ENCODE measurements around the gene PRKAR1B.

Gene PRKAR1B

GRCh38 chr7:516606-517456 lies 210.2 kb downstream of the PRKAR1B start:
- DNase-seq = no peak

- DNase-seq = no peak
Measured at GRCh38 chr7:516216-516605, 210.9 kb downstream of the PRKAR1B start.

- no peak for DNase-seq
Measured at GRCh38 chr7:515628-516027, 211.5 kb downstream of the PRKAR1B start.

GRCh38 chr7:514651-515598 lies 212.2 kb downstream of the PRKAR1B start:
- no peak for DNase-seq

GRCh38 chr7:514242-514641 lies 212.8 kb downstream of the PRKAR1B start:
- no peak for DNase-seq

- no peak for DNase-seq
Measured at GRCh38 chr7:513521-514166, 213.4 kb downstream of the PRKAR1B start.

GRCh38 chr7:512541-513311 lies 214.4 kb downstream of the PRKAR1B start:
- no peak for DNase-seq

- DNase-seq = no peak
Measured at GRCh38 chr7:512146-512510, 215.0 kb downstream of the PRKAR1B start.

GRCh38 chr7:511476-512145 lies 215.5 kb downstream of the PRKAR1B start:
- DNase-seq = no peak

- DNase-seq = no peak
Measured at GRCh38 chr7:510782-511281, 216.2 kb downstream of the PRKAR1B start.

GRCh38 chr7:510131-510481 lies 217.0 kb downstream of the PRKAR1B start:
- no peak for DNase-seq

GRCh38 chr7:509426-510130 lies 217.5 kb downstream of the PRKAR1B start:
- DNase-seq = no peak

- no peak for DNase-seq
Measured at GRCh38 chr7:508461-509170, 218.5 kb downstream of the PRKAR1B start.

- DNase-seq = no peak
Measured at GRCh38 chr7:507623-508300, 219.3 kb downstream of the PRKAR1B start.

- no peak for DNase-seq
Measured at GRCh38 chr7:506921-507622, 220.0 kb downstream of the PRKAR1B start.

GRCh38 chr7:506391-506831 lies 220.7 kb downstream of the PRKAR1B start:
- DNase-seq = no peak

GRCh38 chr7:505171-505570 lies 221.9 kb downstream of the PRKAR1B start:
- no peak for DNase-seq

- no peak for DNase-seq
Measured at GRCh38 chr7:504221-505111, 222.6 kb downstream of the PRKAR1B start.

All from activated naive CD4-positive, alpha-beta T cell (primary cell).